ENCODE data around the gene KLK13. TPM values are rescaled to one million over a fixed set of nuclear protein-coding genes. Genes with fewer than 3 reads are reported as not detected.

KLK13 gene
- polyA plus RNA-seq, 6 donors from 2014 or later: not detected

GRCh38 chr19:51034704-51035103 is 30.2 kb downstream of the KLK13 start, which contains the start of gene KLK12:
TSS of gene KLK12 (minus strand) at chr19:51035002. CDS start at chr19:51034621, 381 bp downstream.
- Mint-ChIP-seq H3K36me3 (peaks cover 0 to 14% of the 10 kb centered on the region in 2 donors), H3K9me3 (peaks cover 0 to 10% (median 1%) of the 10 kb centered on the region in 7 donors), H3K27me3 (peaks cover 15 to 46% (median 43%) of the 10 kb centered on the region in 3 donors), H3K4me3 (no peak within 1 kb of the TSS), H3K27ac (no peak within 1 kb of the TSS), H3K4me1 (no peaks in the 10 kb centered on the region)
- DNase-seq (no peak), ATAC-seq (ENCODE audit: low read depth in 2 of 2) (no peak)

- Mint-ChIP-seq H3K4me3 (no peak overlapping the region), H3K27me3 (peaks cover 30 to 57% (median 55%) of the 10 kb centered on the region in 3 donors), H3K9me3 (peaks cover 0 to 10% (median 4%) of the 10 kb centered on the region in 7 donors), H3K36me3 (peaks cover 0 to 16% of the 10 kb centered on the region in 2 donors), H3K4me1 (no peaks in the 10 kb centered on the region), H3K27ac (peak overlapping the region in 1 of 6 donors; percentile 90)
- ATAC-seq (ENCODE audit: low read depth in 2 of 2) (no peak), DNase-seq (no peak)
These were observed 33.0 kb downstream of the KLK13 start for GRCh38 chr19:51031880-51032225.

- Mint-ChIP-seq H3K9me3 (peaks cover 0 to 10% (median 4%) of the 10 kb centered on the region in 7 donors), H3K27me3 (peaks cover 30 to 62% (median 60%) of the 10 kb centered on the region in 3 donors), H3K36me3 (peaks cover 0 to 21% of the 10 kb centered on the region in 2 donors), H3K27ac (peak overlapping the region in 1 of 6 donors; percentile 90), H3K4me3 (no peak overlapping the region), H3K4me1 (peaks cover 0 to 4% (median 0%) of the 10 kb centered on the region in 3 donors)
- DNase-seq (no peak), ATAC-seq (ENCODE audit: low read depth in 2 of 2) (no peak)
These were observed 33.5 kb downstream of the KLK13 start for GRCh38 chr19:51031220-51031879.

GRCh38 chr19:51030631-51031030 is 34.3 kb downstream of the KLK13 start:
- Mint-ChIP-seq H3K36me3 (peaks cover 0 to 22% of the 10 kb centered on the region in 2 donors), H3K4me3 (no peak overlapping the region)

GRCh38 chr19:51029718-51030117 is 35.2 kb downstream of the KLK13 start:
- peaks cover 0 to 22% of the 10 kb centered on the region in 2 donors for H3K36me3 Mint-ChIP-seq
- peaks cover 0 to 4% (median 0%) of the 10 kb centered on the region in 3 donors for H3K4me1 Mint-ChIP-seq
- ATAC-seq (ENCODE audit: low read depth in 2 of 2) (no peak), DNase-seq (no peak)
- H3K27ac Mint-ChIP-seq: no peak overlapping the region
- H3K27me3 Mint-ChIP-seq: peaks cover 40 to 66% (median 58%) of the 10 kb centered on the region in 3 donors
- no peak overlapping the region for H3K4me3 Mint-ChIP-seq
- peaks cover 0 to 10% (median 4%) of the 10 kb centered on the region in 7 donors for H3K9me3 Mint-ChIP-seq

More at GRCh38 chr19:51030631-51031030, 34.3 kb downstream of the KLK13 start:
- Mint-ChIP-seq H3K27ac (no peak overlapping the region), H3K4me1 (peaks cover 0 to 4% (median 0%) of the 10 kb centered on the region in 3 donors), H3K27me3 (peaks cover 33 to 66% (median 58%) of the 10 kb centered on the region in 3 donors), H3K9me3 (peaks cover 0 to 10% (median 4%) of the 10 kb centered on the region in 7 donors)
- DNase-seq (no peak), ATAC-seq (ENCODE audit: low read depth in 2 of 2) (no peak)

GRCh38 chr19:51027873-51028272 is 37.0 kb downstream of the KLK13 start:
- Mint-ChIP-seq H3K27me3 (peaks cover 38 to 69% (median 58%) of the 10 kb centered on the region in 3 donors), H3K27ac (no peak overlapping the region), H3K9me3 (peaks cover 0 to 10% (median 4%) of the 10 kb centered on the region in 7 donors)

GRCh38 chr19:51027126-51027806 is 37.6 kb downstream of the KLK13 start:
- peaks cover 0 to 10% (median 4%) of the 10 kb centered on the region in 7 donors for H3K9me3 Mint-ChIP-seq
- H3K27me3 Mint-ChIP-seq: peaks cover 38 to 74% (median 64%) of the 10 kb centered on the region in 3 donors
- H3K27ac Mint-ChIP-seq: peak overlapping the region in 1 of 6 donors; percentile 79
- no peak overlapping the region for H3K4me3 Mint-ChIP-seq
- ATAC-seq (ENCODE audit: low read depth in 2 of 2) (no peak), DNase-seq (no peak)
- peaks cover 0 to 4% (median 0%) of the 10 kb centered on the region in 3 donors for H3K4me1 Mint-ChIP-seq
- H3K36me3 Mint-ChIP-seq: peaks cover 0 to 22% of the 10 kb centered on the region in 2 donors

More at GRCh38 chr19:51027873-51028272, 37.0 kb downstream of the KLK13 start:
- Mint-ChIP-seq H3K4me3 (no peak overlapping the region), H3K36me3 (peaks cover 0 to 22% of the 10 kb centered on the region in 2 donors), H3K4me1 (peaks cover 0 to 4% (median 0%) of the 10 kb centered on the region in 3 donors)
- DNase-seq (no peak), ATAC-seq (ENCODE audit: low read depth in 2 of 2) (no peak)

- H3K27me3 Mint-ChIP-seq: peaks cover 37 to 69% (median 61%) of the 10 kb centered on the region in 3 donors
- H3K4me3 Mint-ChIP-seq: no peak within 1 kb of the TSS
- no peak for DNase-seq
- peaks cover 0 to 19% of the 10 kb centered on the region in 2 donors for H3K36me3 Mint-ChIP-seq
- peak within 1 kb of the TSS in 1 of 6 donors; percentile 79 for H3K27ac Mint-ChIP-seq
- no peak for ATAC-seq (ENCODE audit: low read depth in 2 of 2)
- peaks cover 0 to 10% (median 4%) of the 10 kb centered on the region in 7 donors for H3K9me3 Mint-ChIP-seq
- H3K4me1 Mint-ChIP-seq: peaks cover 0 to 4% (median 0%) of the 10 kb centered on the region in 3 donors
These were observed 38.4 kb downstream of the KLK13 start, which contains the start of gene KLK11 for GRCh38 chr19:51026554-51026831. TSS of gene KLK11 (minus strand) at chr19:51026616. CDS start at chr19:51025631, 985 bp downstream.

- Mint-ChIP-seq H3K9me3 (peaks cover 0 to 5% (median 4%) of the 10 kb centered on the region in 7 donors), H3K27ac (no peak overlapping the region), H3K36me3 (peaks cover 0 to 13% of the 10 kb centered on the region in 2 donors), H3K27me3 (peaks cover 37 to 66% (median 56%) of the 10 kb centered on the region in 3 donors), H3K4me3 (no peak overlapping the region), H3K4me1 (peaks cover 0 to 4% (median 0%) of the 10 kb centered on the region in 3 donors)
- DNase-seq (no peak), ATAC-seq (ENCODE audit: low read depth in 2 of 2) (no peak)
These were observed 38.9 kb downstream of the KLK13 start for GRCh38 chr19:51025809-51026553.

GRCh38 chr19:51025401-51025800 is 39.5 kb downstream of the KLK13 start:
- Mint-ChIP-seq H3K27me3 (peaks cover 39 to 65% (median 50%) of the 10 kb centered on the region in 3 donors), H3K4me1 (peaks cover 0 to 4% (median 0%) of the 10 kb centered on the region in 3 donors), H3K4me3 (no peak overlapping the region), H3K9me3 (peaks cover 0 to 5% (median 3%) of the 10 kb centered on the region in 7 donors), H3K27ac (no peak overlapping the region), H3K36me3 (peaks cover 0 to 8% of the 10 kb centered on the region in 2 donors)
- DNase-seq: no peak
- no peak for ATAC-seq (ENCODE audit: low read depth in 2 of 2)

GRCh38 chr19:51024924-51025323 is 40.0 kb downstream of the KLK13 start:
- Mint-ChIP-seq H3K4me3 (no peak overlapping the region), H3K4me1 (peaks cover 1 to 6% (median 3%) of the 10 kb centered on the region in 3 donors), H3K36me3 (peaks cover 0 to 12% of the 10 kb centered on the region in 2 donors), H3K9me3 (peaks cover 0 to 5% (median 3%) of the 10 kb centered on the region in 7 donors), H3K27ac (no peak overlapping the region), H3K27me3 (peaks cover 44 to 69% (median 53%) of the 10 kb centered on the region in 3 donors)
- ATAC-seq (ENCODE audit: low read depth in 2 of 2): no peak
- no peak for DNase-seq

- peak overlapping the region in 1 of 8 donors; percentile 30 for H3K4me3 Mint-ChIP-seq
- peaks cover 42 to 74% (median 59%) of the 10 kb centered on the region in 3 donors for H3K27me3 Mint-ChIP-seq
- peaks cover 0 to 6% (median 0%) of the 10 kb centered on the region in 7 donors for H3K9me3 Mint-ChIP-seq
- DNase-seq (no peak), ATAC-seq (ENCODE audit: low read depth in 2 of 2) (no peak)
- H3K27ac Mint-ChIP-seq: peak overlapping the region in 1 of 6 donors; percentile 66
- H3K36me3 Mint-ChIP-seq: peaks cover 0 to 16% of the 10 kb centered on the region in 2 donors
- peaks cover 5 to 9% (median 5%) of the 10 kb centered on the region in 3 donors for H3K4me1 Mint-ChIP-seq
These were observed 40.9 kb downstream of the KLK13 start for GRCh38 chr19:51023946-51024345.

GRCh38 chr19:51022526-51022925 is 42.4 kb downstream of the KLK13 start:
- no peak overlapping the region for H3K27ac Mint-ChIP-seq
- peaks cover 39 to 84% (median 69%) of the 10 kb centered on the region in 3 donors for H3K27me3 Mint-ChIP-seq
- peaks cover 15 to 18% (median 17%) of the 10 kb centered on the region in 3 donors for H3K4me1 Mint-ChIP-seq

More at GRCh38 chr19:51022526-51022925, 42.4 kb downstream of the KLK13 start:
- DNase-seq: no peak
- no peak for ATAC-seq (ENCODE audit: low read depth in 2 of 2)
- Mint-ChIP-seq H3K9me3 (peaks cover 0 to 8% (median 2%) of the 10 kb centered on the region in 7 donors), H3K4me3 (no peak overlapping the region), H3K36me3 (peaks cover 0 to 25% of the 10 kb centered on the region in 2 donors)

Data from naive B cell (primary cell).